Measurements from ENCODE around the gene ANKRD6.
"Not testable (repeated sequence)": the region's sequence is repeated elsewhere in the genome, so short reads cannot be mapped to it uniquely, and the experiment has no call there.

ANKRD6 gene

GRCh38 chr6:89616531-89616930, 183.6 kb downstream of the ANKRD6 start:
- TF ChIP-seq CTCF (IDR thresholded peaks at IDR 0.05; ENCODE audit: control extremely low read depth, extremely low read depth, low read depth, missing control alignments): no peak
- CTCF ChIA-PET: interaction anchor here (1.5 to 2.5 kb wide), 2 partner anchors 185 to 245 kb away, joined by 3 to 10 read pairs; no protein-coding TSS in a partner anchor
- DNase-seq (ENCODE audit: extremely low spot score): no peak
- POLR2A ChIA-PET: no interaction called here

GRCh38 chr6:89618026-89618425, 185.1 kb downstream of the ANKRD6 start:
- POLR2A ChIA-PET: no interaction called here

GRCh38 chr6:89619567-89619966, 186.6 kb downstream of the ANKRD6 start:
- TF ChIP-seq CTCF (IDR thresholded peaks at IDR 0.05; ENCODE audit: control extremely low read depth, extremely low read depth, low read depth, missing control alignments): no peak
- no peak for DNase-seq (ENCODE audit: extremely low spot score)
- ChIA-PET CTCF (interaction anchor here (1.4 kb wide), 1 partner anchor 29 kb away, joined by 3 read pairs; no protein-coding TSS in a partner anchor), POLR2A (no interaction called here)

More at GRCh38 chr6:89618026-89618425, 185.1 kb downstream of the ANKRD6 start:
- CTCF ChIA-PET: interaction anchor here (1.2 kb wide), 3 partner anchors 10 to 245 kb away, joined by 3 read pairs; no protein-coding TSS in a partner anchor
- no peak for DNase-seq (ENCODE audit: extremely low spot score)
- no peak for TF ChIP-seq CTCF (IDR thresholded peaks at IDR 0.05; ENCODE audit: control extremely low read depth, extremely low read depth, low read depth, missing control alignments)

- ChIA-PET POLR2A (no interaction called here), CTCF (no interaction called here)
- TF ChIP-seq CTCF (IDR thresholded peaks at IDR 0.05; ENCODE audit: control extremely low read depth, extremely low read depth, low read depth, missing control alignments): no peak
- DNase-seq (ENCODE audit: extremely low spot score): no peak
Measured at GRCh38 chr6:89623749-89624148, 190.8 kb downstream of the ANKRD6 start.

- no peak for DNase-seq (ENCODE audit: extremely low spot score)
- CTCF ChIA-PET: interaction anchor here (1.2 to 1.7 kb wide), 2 partner anchors 21 to 648 kb away, joined by 4 to 8 read pairs; no protein-coding TSS in a partner anchor
- TF ChIP-seq CTCF (IDR thresholded peaks at IDR 0.05; ENCODE audit: control extremely low read depth, extremely low read depth, low read depth, missing control alignments): no peak
- POLR2A ChIA-PET: no interaction called here
Measured at GRCh38 chr6:89630488-89630887, 197.5 kb downstream of the ANKRD6 start.

GRCh38 chr6:89636412-89636811, 203.5 kb downstream of the ANKRD6 start:
- ChIA-PET POLR2A (interaction anchor here (0.7 kb wide), 1 partner anchor 135 kb away, joined by 3 read pairs; no protein-coding TSS in a partner anchor), CTCF (interaction anchor here (1.0 to 1.2 kb wide), 2 partner anchors 204 to 269 kb away, joined by 4 read pairs; no protein-coding TSS in a partner anchor)
- DNase-seq (ENCODE audit: extremely low spot score): not testable (repeated sequence)

- ChIA-PET POLR2A (no interaction called here), CTCF (interaction anchor here (1.1 to 2.9 kb wide), 9 partner anchors 10 to 271 kb away, joined by 3 to 15 read pairs (median 4); no protein-coding TSS in a partner anchor)
- no peak for TF ChIP-seq CTCF (IDR thresholded peaks at IDR 0.05; ENCODE audit: control extremely low read depth, extremely low read depth, low read depth, missing control alignments)
- DNase-seq (ENCODE audit: extremely low spot score): no peak
Measured at GRCh38 chr6:89637960-89638319, 205.0 kb downstream of the ANKRD6 start.

Data from GM10248 (cell line).